OCI-LY1 (cell line): Measurements from ENCODE around the gene PET117.

Experiments
- H2AFZ ChIP-seq: fragments of 200-600 bp; sonication (generic), shearing (Covaris generic); 2 replicates; pipeline ENCODE4 v1.6.0; 2014; ENCODE audit warnings: antibody characterized with exemption, mild to moderate bottlenecking, low read length
- H3F3A ChIP-seq: fragments of 200-600 bp; sonication (generic), shearing (Covaris generic); 2 replicates; pipeline ENCODE4 v1.6.0; 2014; ENCODE audit warnings: mild to moderate bottlenecking, antibody characterized with exemption, low read length, moderate library complexity; ENCODE audit not compliant: insufficient read depth
- H3K27ac ChIP-seq: fragments of 200-600 bp; sonication (generic); 2 replicates; pipeline ENCODE4 v1.5.1; 2014; ENCODE audit warnings: low read length, mixed run types, mild to moderate bottlenecking, low read depth; ENCODE audit not compliant: poor library complexity, severe bottlenecking
- H3K27me3 ChIP-seq: fragments of 200-600 bp; sonication (generic); 2 replicates; pipeline ENCODE4 v1.6.0; 2014; ENCODE audit warnings: antibody characterized with exemption, mild to moderate bottlenecking, low read length, moderate library complexity; ENCODE audit not compliant: insufficient read depth
- H3K36me3 ChIP-seq: fragments of 200-600 bp; sonication (generic); 2 replicates; pipeline ENCODE4 v1.6.1; 2014; ENCODE audit warnings: mild to moderate bottlenecking, antibody characterized with exemption, low read length, moderate library complexity, mixed read lengths; ENCODE audit not compliant: insufficient read depth
- H3K4me1 ChIP-seq: fragments of 200-600 bp; sonication (generic); 2 replicates; pipeline ENCODE4 v1.5.1; 2014; ENCODE audit warnings: mild to moderate bottlenecking, low read length, moderate library complexity; ENCODE audit not compliant: insufficient read depth, severe bottlenecking
- H3K4me2 ChIP-seq: fragments of 200-600 bp; sonication (generic), shearing (Covaris generic); 2 replicates; pipeline ENCODE4 v1.6.1; 2014; ENCODE audit warnings: low read length
- H3K4me3 ChIP-seq: fragments of 200-600 bp; sonication (generic); 2 replicates; pipeline ENCODE4 v1.5.1; 2014; ENCODE audit warnings: low read length, low read depth, mild to moderate bottlenecking, mixed read lengths; ENCODE audit not compliant: poor library complexity, severe bottlenecking
- H3K79me2 ChIP-seq: fragments of 200-600 bp; shearing (Covaris generic); 2 replicates; pipeline ENCODE4 v1.6.1; 2016; ENCODE audit warnings: mixed run types, low read length, mixed read lengths; ENCODE audit not compliant: insufficient read depth
- H3K9ac ChIP-seq: fragments of 200-600 bp; sonication (generic), shearing (Covaris generic); 2 replicates; pipeline ENCODE4 v1.6.1; 2014; ENCODE audit warnings: mild to moderate bottlenecking, low read length, mixed read lengths
- H3K9me2 ChIP-seq: fragments of 200-600 bp; sonication (generic), shearing (Covaris generic); 2 replicates; pipeline ENCODE4 v1.6.1; 2014; ENCODE audit warnings: low read depth, mild to moderate bottlenecking, low read length, mixed read lengths
- H3K9me3 ChIP-seq: fragments of 200-600 bp; shearing (Covaris generic); 2 replicates; pipeline ENCODE4 v1.6.1; 2014; ENCODE audit warnings: low read length, mixed read lengths
- H4K20me1 ChIP-seq: fragments of 200-600 bp; sonication (generic), shearing (Covaris generic); 2 replicates; pipeline ENCODE4 v1.6.0; 2016; ENCODE audit warnings: mild to moderate bottlenecking, low read length; ENCODE audit not compliant: insufficient read depth
- CTCF ChIP-seq: fragments of 200-600 bp; sonication (generic), shearing (Covaris generic); IDR thresholded peaks from 2 replicates; pipeline ENCODE4 v1.5.1; 2017; ENCODE audit warnings: mild to moderate bottlenecking, antibody characterized with exemption, low read length, moderate library complexity, mixed read lengths
- EZH2 ChIP-seq: fragments of 200-600 bp; sonication (generic), shearing (Covaris generic); IDR thresholded peaks from 2 replicates; pipeline ENCODE4 v1.8.0; 2017; ENCODE audit warnings: borderline replicate concordance, mixed run types, mild to moderate bottlenecking, antibody characterized with exemption, low read length, moderate library complexity, mixed read lengths

PET117 gene

GRCh38 chr20:18187020-18187419 is 49.4 kb downstream of the PET117 start:
- no peak overlapping the region for H3K27ac ChIP-seq
- H3K9ac ChIP-seq = no peak overlapping the region
- H3K27me3 ChIP-seq = no peaks in the 10 kb centered on the region
- no peak overlapping the region for H3K4me3 ChIP-seq
- no peak overlapping the region for H2AFZ ChIP-seq
- no peak overlapping the region for H3K4me2 ChIP-seq
- H3K36me3 ChIP-seq = peaks cover 38% of the 10 kb centered on the region; the same call in 1 of the 2 replicates
- H4K20me1 ChIP-seq = no peaks in the 10 kb centered on the region
- TF ChIP-seq CTCF (no peak), EZH2 (no peak)
- H3K9me3 ChIP-seq = no peaks in the 10 kb centered on the region
- no peaks in the 10 kb centered on the region for H3F3A ChIP-seq
- no peaks in the 10 kb centered on the region for H3K9me2 ChIP-seq
- H3K4me1 ChIP-seq = no peaks in the 10 kb centered on the region
- no peaks in the 10 kb centered on the region for H3K79me2 ChIP-seq

- no peak overlapping the region for H3K4me3 ChIP-seq
- H3K27me3 ChIP-seq = no peaks in the 10 kb centered on the region
- no peak overlapping the region for H3K9ac ChIP-seq
- H3K79me2 ChIP-seq = no peaks in the 10 kb centered on the region
- no peak overlapping the region for H3K27ac ChIP-seq
- H3K9me3 ChIP-seq = no peaks in the 10 kb centered on the region
- H3K4me2 ChIP-seq = no peak overlapping the region
- TF ChIP-seq CTCF = no peak
- no peak for TF ChIP-seq EZH2
- no peak overlapping the region for H2AFZ ChIP-seq
- no peaks in the 10 kb centered on the region for H3K4me1 ChIP-seq
- no peaks in the 10 kb centered on the region for H3F3A ChIP-seq
- no peaks in the 10 kb centered on the region for H3K9me2 ChIP-seq
- H4K20me1 ChIP-seq = no peaks in the 10 kb centered on the region
- H3K36me3 ChIP-seq = peaks cover 31% of the 10 kb centered on the region; the same call in 1 of the 2 replicates
Measured at GRCh38 chr20:18188434-18188833, 50.8 kb downstream of the PET117 start.

GRCh38 chr20:18190338-18191233 is 52.9 kb downstream of the PET117 start:
- H3F3A ChIP-seq = no peaks in the 10 kb centered on the region
- no peak overlapping the region for H2AFZ ChIP-seq
- H3K36me3 ChIP-seq = peaks cover 15% of the 10 kb centered on the region; the same call in 1 of the 2 replicates
- no peaks in the 10 kb centered on the region for H3K9me2 ChIP-seq
- no peaks in the 10 kb centered on the region for H3K27me3 ChIP-seq
- H4K20me1 ChIP-seq = no peaks in the 10 kb centered on the region
- H3K4me2 ChIP-seq = no peak overlapping the region
- no peak overlapping the region for H3K9ac ChIP-seq
- peak; percentile 18; the same call in 1 of the 2 replicates for TF ChIP-seq CTCF
- no peak for TF ChIP-seq EZH2
- no peaks in the 10 kb centered on the region for H3K79me2 ChIP-seq
- no peak overlapping the region for H3K27ac ChIP-seq
- no peaks in the 10 kb centered on the region for H3K4me1 ChIP-seq
- no peaks in the 10 kb centered on the region for H3K9me3 ChIP-seq
- no peak overlapping the region for H3K4me3 ChIP-seq
